Measurements from ENCODE around the gene TRABD2B.

TRABD2B gene

GRCh38 chr1:47788761-47789160, 208.4 kb downstream of the TRABD2B start:
- no peak for DNase-seq

- DNase-seq, result no peak
Observed at GRCh38 chr1:47787560-47787959, 209.6 kb downstream of the TRABD2B start.

- no peak for DNase-seq
Observed at GRCh38 chr1:47786316-47786715, 210.9 kb downstream of the TRABD2B start.

GRCh38 chr1:47785561-47786271, 211.5 kb downstream of the TRABD2B start:
- no peak for DNase-seq

- DNase-seq, result no peak
Observed at GRCh38 chr1:47785118-47785517, 212.1 kb downstream of the TRABD2B start.

- no peak for DNase-seq
Observed at GRCh38 chr1:47784497-47784822, 212.7 kb downstream of the TRABD2B start.

- no peak for DNase-seq
Observed at GRCh38 chr1:47783638-47784496, 213.3 kb downstream of the TRABD2B start.

GRCh38 chr1:47782414-47783166, 214.6 kb downstream of the TRABD2B start:
- DNase-seq, result no peak

GRCh38 chr1:47781171-47781959, 215.8 kb downstream of the TRABD2B start:
- no peak for DNase-seq

GRCh38 chr1:47780469-47780995, 216.7 kb downstream of the TRABD2B start:
- no peak for DNase-seq

GRCh38 chr1:47779613-47780012, 217.6 kb downstream of the TRABD2B start:
- DNase-seq, result no peak

- no peak for DNase-seq
Observed at GRCh38 chr1:47778280-47778679, 218.9 kb downstream of the TRABD2B start.

- no peak for DNase-seq
Observed at GRCh38 chr1:47777322-47777721, 219.9 kb downstream of the TRABD2B start.

GRCh38 chr1:47776667-47777131, 220.5 kb downstream of the TRABD2B start:
- DNase-seq, result no peak

- DNase-seq, result no peak
Observed at GRCh38 chr1:47774986-47775834, 222.0 kb downstream of the TRABD2B start.

- no peak for DNase-seq
Observed at GRCh38 chr1:47772960-47773682, 224.1 kb downstream of the TRABD2B start.

- no peak for DNase-seq
Observed at GRCh38 chr1:47772281-47772680, 224.9 kb downstream of the TRABD2B start.

GRCh38 chr1:47771751-47772150, 225.4 kb downstream of the TRABD2B start:
- DNase-seq, result no peak

- DNase-seq, result no peak
Observed at GRCh38 chr1:47769983-47770382, 227.2 kb downstream of the TRABD2B start.

- DNase-seq, result no peak
Observed at GRCh38 chr1:47769295-47769694, 227.9 kb downstream of the TRABD2B start.

- no peak for DNase-seq
Observed at GRCh38 chr1:47767741-47768100, 229.5 kb downstream of the TRABD2B start.
